Nephron progenitor cell (in vitro differentiated cells): ENCODE data around the gene TRPM1.

Experiments
- DNase-seq: peaks from one replicate; pipeline ENCODE4 v3.0.0; 2021
- H3K27ac Mint-ChIP-seq: 2 replicates; pipeline ENCODE4 v1.8.0; 2021; ENCODE audit warnings: mild to moderate bottlenecking, moderate library complexity, mixed read lengths
- H3K27me3 Mint-ChIP-seq: 2 replicates; pipeline ENCODE4 v1.8.0; 2021; ENCODE audit warnings: mild to moderate bottlenecking, low read depth, mixed read lengths; ENCODE audit not compliant: poor library complexity
- H3K36me3 Mint-ChIP-seq: 2 replicates; pipeline ENCODE4 v1.8.0; 2021; ENCODE audit warnings: low read depth, mixed read lengths
- H3K4me1 Mint-ChIP-seq: 2 replicates; pipeline ENCODE4 v1.8.0; 2021; ENCODE audit warnings: mixed read lengths
- H3K4me3 Mint-ChIP-seq: 2 replicates; pipeline ENCODE4 v1.8.0; 2021; ENCODE audit warnings: mild to moderate bottlenecking, moderate library complexity, mixed read lengths
- H3K9me3 Mint-ChIP-seq: 2 replicates; pipeline ENCODE4 v1.8.0; 2021; ENCODE audit warnings: mild to moderate bottlenecking, moderate library complexity, mixed read lengths
- CTCF ChIP-seq: fragments of 200-600 bp; sonication (generic); IDR thresholded peaks from 2 replicates; pipeline ENCODE4 v1.5.0; 2021; ENCODE audit warnings: antibody characterized with exemption

Gene TRPM1

DNA sequence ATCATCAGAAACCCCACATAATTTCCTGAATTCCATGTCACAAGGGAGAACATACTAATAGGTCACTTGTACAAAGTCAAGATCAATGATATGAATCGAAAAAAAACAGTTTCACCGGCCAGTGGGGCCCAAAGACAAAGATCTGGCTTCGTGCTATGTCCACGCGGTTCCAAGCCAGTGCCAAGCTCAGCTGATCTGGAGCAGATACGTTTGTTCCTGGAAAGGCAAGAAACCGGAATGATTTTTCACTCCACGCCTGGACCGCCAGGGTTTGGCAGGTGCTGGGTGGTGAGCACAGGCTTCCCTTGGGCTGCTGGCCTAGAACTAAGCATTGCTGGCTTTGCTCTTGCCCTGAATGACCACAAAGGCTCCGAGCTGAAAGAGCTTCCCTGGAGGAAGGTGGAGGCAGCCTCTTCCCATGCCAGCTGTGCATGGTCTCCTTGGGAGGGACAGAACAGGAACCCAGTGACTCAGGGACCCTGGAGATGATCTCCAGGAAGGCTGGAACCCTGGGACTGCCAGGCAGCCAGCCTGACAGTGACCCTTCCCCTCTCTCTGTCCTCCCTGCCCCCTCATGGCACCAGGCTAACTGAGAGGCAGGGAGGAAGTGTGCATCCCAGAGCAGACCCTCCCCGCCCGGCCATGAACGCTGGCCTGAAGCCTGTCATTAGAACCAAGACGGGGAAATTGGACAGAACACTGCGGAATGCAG is 40.9 kb downstream of the TRPM1 start:
- no peak overlapping the region for H3K4me3 Mint-ChIP-seq
- no peak for DNase-seq
- TF ChIP-seq CTCF = no peak
- no peaks in the 10 kb centered on the region for H3K4me1 Mint-ChIP-seq
- peaks cover 29% of the 10 kb centered on the region for H3K9me3 Mint-ChIP-seq
- H3K27me3 Mint-ChIP-seq = peaks cover 12% of the 10 kb centered on the region
- H3K36me3 Mint-ChIP-seq = no peaks in the 10 kb centered on the region
- no peak overlapping the region for H3K27ac Mint-ChIP-seq

DNA sequence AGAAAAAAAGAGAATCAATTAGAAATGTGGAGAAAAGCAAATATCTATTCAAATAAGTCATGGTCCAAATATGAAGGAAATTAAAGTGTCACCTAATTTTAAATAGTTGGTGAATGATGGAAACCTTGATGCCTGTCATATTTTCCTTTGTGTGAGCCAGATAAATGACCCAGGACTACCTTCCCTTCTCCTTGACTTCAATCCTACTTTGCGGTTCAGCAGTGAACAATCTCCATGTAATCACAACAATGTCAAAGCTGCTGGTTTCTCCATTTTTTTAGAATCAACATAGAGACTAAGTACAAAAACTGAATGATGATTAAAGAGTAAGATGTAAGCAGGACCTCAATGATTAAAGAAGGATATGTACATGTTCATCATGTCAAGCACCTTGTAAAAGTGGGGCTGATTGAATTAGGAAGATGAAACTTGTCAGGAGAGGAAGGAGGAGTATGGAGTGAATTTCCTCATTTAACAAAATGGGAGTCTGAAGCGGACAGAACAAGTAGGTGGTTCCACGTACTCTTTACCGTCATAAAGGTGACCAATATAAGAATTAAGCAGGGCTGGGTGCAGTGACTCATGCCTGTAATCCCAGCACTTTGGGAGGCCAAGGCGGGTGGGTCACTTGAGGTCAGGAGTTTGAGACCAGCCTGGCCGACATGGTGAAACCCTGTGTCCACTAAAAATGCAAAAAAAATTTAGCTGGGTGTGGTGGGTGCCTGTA is 43.1 kb downstream of the TRPM1 start:
- H3K4me1 Mint-ChIP-seq = no peaks in the 10 kb centered on the region
- H3K36me3 Mint-ChIP-seq = no peaks in the 10 kb centered on the region
- no peak for DNase-seq
- no peak overlapping the region for H3K27ac Mint-ChIP-seq
- peaks cover 30% of the 10 kb centered on the region for H3K9me3 Mint-ChIP-seq
- H3K27me3 Mint-ChIP-seq = peaks cover 5% of the 10 kb centered on the region
- no peak for TF ChIP-seq CTCF
- no peak overlapping the region for H3K4me3 Mint-ChIP-seq

GRCh38 chr15:31051496-31052080 is 49.9 kb downstream of the TRPM1 start:
- Mint-ChIP-seq H3K4me3 (no peak overlapping the region), H3K27ac (no peak overlapping the region), H3K36me3 (no peaks in the 10 kb centered on the region), H3K4me1 (no peaks in the 10 kb centered on the region), H3K27me3 (peaks cover 8% of the 10 kb centered on the region), H3K9me3 (peaks cover 9% of the 10 kb centered on the region)
- DNase-seq = no peak
- TF ChIP-seq CTCF = no peak

DNA sequence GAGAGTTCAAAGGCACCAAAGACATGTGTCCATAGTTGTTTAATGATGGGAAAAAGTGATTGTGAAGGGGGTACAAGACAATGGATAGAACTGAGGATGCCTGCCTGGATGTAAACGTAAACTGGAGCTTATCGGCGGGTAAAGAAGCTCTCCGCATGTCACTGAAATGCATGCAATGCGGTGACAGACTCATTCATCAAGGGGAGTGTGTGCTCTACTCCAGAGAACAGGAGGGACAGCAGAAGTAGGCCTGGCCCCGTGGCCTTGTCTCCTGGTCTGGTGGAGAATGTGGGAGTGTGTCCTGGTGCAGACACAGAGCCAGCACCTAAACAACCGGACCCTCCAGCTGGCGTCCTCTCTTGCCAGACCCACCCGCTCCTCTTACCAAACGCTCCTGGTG is 50.6 kb downstream of the TRPM1 start:
- H3K4me3 Mint-ChIP-seq = no peak overlapping the region
- H3K36me3 Mint-ChIP-seq = no peaks in the 10 kb centered on the region
- DNase-seq = no peak
- H3K4me1 Mint-ChIP-seq = no peaks in the 10 kb centered on the region
- TF ChIP-seq CTCF = no peak
- H3K27me3 Mint-ChIP-seq = peaks cover 8% of the 10 kb centered on the region
- peaks cover 5% of the 10 kb centered on the region for H3K9me3 Mint-ChIP-seq
- no peak overlapping the region for H3K27ac Mint-ChIP-seq

DNA sequence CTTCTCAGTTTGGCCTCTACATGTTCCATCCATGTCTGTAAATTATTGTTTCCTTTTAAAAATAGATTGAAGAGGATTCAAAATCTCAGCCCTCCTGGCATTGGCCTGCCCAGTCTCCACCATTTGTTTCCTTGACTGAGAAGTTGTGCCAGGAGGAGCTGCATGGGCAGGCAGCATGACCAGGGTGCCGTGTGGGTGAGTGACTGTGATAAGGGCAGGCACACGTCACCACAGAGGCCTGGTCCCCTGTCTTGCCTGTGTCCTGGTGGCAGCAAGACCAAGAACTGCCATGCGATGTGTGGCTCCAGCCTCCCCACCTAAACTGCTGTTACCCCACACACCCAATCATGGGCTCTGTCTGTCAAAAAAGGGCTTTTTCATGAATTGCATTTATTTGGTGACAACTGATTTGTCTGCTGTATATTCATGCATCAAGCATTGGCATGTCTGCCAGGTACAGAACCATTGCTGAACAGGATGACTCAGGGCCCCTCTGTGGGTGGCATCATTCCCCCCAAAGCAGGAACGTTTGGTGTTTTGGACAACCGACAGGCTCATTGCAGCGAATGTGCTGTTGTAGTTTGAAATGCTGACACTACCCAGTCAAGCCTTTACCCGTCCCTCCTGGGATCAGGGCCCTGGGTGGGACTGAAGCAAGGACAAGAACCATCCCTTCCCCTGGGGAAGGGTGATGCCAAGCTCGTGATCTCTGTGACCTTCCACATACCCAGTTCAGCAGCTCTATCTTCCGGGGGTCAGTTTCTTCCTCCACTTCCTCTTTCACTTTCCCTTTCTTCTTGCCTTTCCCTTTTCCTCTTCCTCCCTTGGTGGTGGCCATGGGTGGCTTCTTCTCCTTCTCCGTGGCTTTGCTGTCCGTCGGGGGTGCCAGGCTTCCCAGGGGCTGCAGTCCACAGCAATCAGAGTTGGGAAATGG is 51.6 kb downstream of the TRPM1 start:
- no peak for TF ChIP-seq CTCF
- H3K27ac Mint-ChIP-seq = no peak overlapping the region
- H3K4me1 Mint-ChIP-seq = no peaks in the 10 kb centered on the region
- no peaks in the 10 kb centered on the region for H3K36me3 Mint-ChIP-seq
- H3K4me3 Mint-ChIP-seq = no peak overlapping the region
- H3K27me3 Mint-ChIP-seq = peaks cover 8% of the 10 kb centered on the region
- DNase-seq = no peak
- no peaks in the 10 kb centered on the region for H3K9me3 Mint-ChIP-seq
